Esophagus mucosa (tissue), 1 donor: Measurements from ENCODE around the gene ALKBH6. TPM values are rescaled to one million over a fixed set of nuclear protein-coding genes. Genes with fewer than 3 reads are reported as not detected.
A peak's percentile ranks its signal among the peaks of the same experiment; 100 is the strongest.

Experiments used
- ATAC-seq: fragments of 200-7000 bp; cut with Tn5 transposase; one replicate; pipeline ENCODE4 v1.9.1; 2020
- total RNA-seq: library from RNA; stranded (reverse); gene quantifications from one replicate; pipeline ENCODE4 v1.2.4, GENCODE V29; 2023
- donor health status: DM: yes; HTN: yes; CAD: no.

Gene ALKBH6
- total RNA-seq, 1 donor from 2014 or later = 12.3 TPM

- no peak for ATAC-seq
Observed at GRCh38 chr19:36030264-36031148, 16.5 kb upstream of the ALKBH6 start.

- no peak for ATAC-seq
Observed at GRCh38 chr19:36028313-36029041, 14.5 kb upstream of the ALKBH6 start.

- no peak for ATAC-seq
Observed at GRCh38 chr19:36027696-36028095, 13.7 kb upstream of the ALKBH6 start.

GRCh38 chr19:36026091-36026876 lies 12.3 kb upstream of the ALKBH6 start:
- no peak for ATAC-seq

GRCh38 chr19:36025541-36025940 lies 11.5 kb upstream of the ALKBH6 start:
- no peak for ATAC-seq

GRCh38 chr19:36023432-36023831 lies 9.4 kb upstream of the ALKBH6 start:
- no peak for ATAC-seq

GRCh38 chr19:36019061-36019670 lies 5.2 kb upstream of the ALKBH6 start:
- no peak for ATAC-seq

- ATAC-seq = no peak
Observed at GRCh38 chr19:36013280-36014011, 567 bp downstream of the ALKBH6 start.

GRCh38 chr19:36010402-36010801 lies 3.6 kb downstream of the ALKBH6 start:
- ATAC-seq = no peak

- no peak for ATAC-seq
Observed at GRCh38 chr19:36009633-36010379, 4.2 kb downstream of the ALKBH6 start.

- peak; percentile 37 for ATAC-seq
Observed at GRCh38 chr19:36009220-36009619, 4.8 kb downstream of the ALKBH6 start.

GRCh38 chr19:36008336-36008978 lies 5.6 kb downstream of the ALKBH6 start, which contains the start of gene SYNE4:
Gene SYNE4 (minus strand): TSS chr19:36008813. CDS start chr19:36008681, 132 bp downstream.
- peak; percentile 36 for ATAC-seq

GRCh38 chr19:36006955-36007354 lies 7.1 kb downstream of the ALKBH6 start:
- ATAC-seq = no peak

GRCh38 chr19:36003284-36003683 lies 10.7 kb downstream of the ALKBH6 start:
- no peak for ATAC-seq

GRCh38 chr19:36001605-36002004 lies 12.4 kb downstream of the ALKBH6 start:
- ATAC-seq = no peak

GRCh38 chr19:35996777-35997176 lies 17.2 kb downstream of the ALKBH6 start:
- no peak for ATAC-seq

- peak; percentile 91 for ATAC-seq
Observed at GRCh38 chr19:35995048-35995993, 18.7 kb downstream of the ALKBH6 start, which contains the start of gene SDHAF1. Gene SDHAF1 (plus strand): TSS chr19:35995188. CDS start chr19:35995275, 87 bp downstream.

GRCh38 chr19:35993923-35994598 lies 20.0 kb downstream of the ALKBH6 start:
- ATAC-seq = no peak
